Measurements from ENCODE around the gene CHAC1.
"Not testable (repeated sequence)": the region's sequence is repeated elsewhere in the genome, so short reads cannot be mapped to it uniquely, and the experiment has no call there.

The CHAC1 gene

GRCh38 chr15:40957041-40957555 is 3.8 kb downstream of the CHAC1 start:
- DNase-seq (ENCODE audit: low read depth in 2 of 2), result no peak

- DNase-seq (ENCODE audit: low read depth in 2 of 2), result no peak
Measured at GRCh38 chr15:40957581-40958051, 4.3 kb downstream of the CHAC1 start.

GRCh38 chr15:40958146-40958545 is 4.9 kb downstream of the CHAC1 start:
- DNase-seq (ENCODE audit: low read depth in 2 of 2), result no peak

DNA sequence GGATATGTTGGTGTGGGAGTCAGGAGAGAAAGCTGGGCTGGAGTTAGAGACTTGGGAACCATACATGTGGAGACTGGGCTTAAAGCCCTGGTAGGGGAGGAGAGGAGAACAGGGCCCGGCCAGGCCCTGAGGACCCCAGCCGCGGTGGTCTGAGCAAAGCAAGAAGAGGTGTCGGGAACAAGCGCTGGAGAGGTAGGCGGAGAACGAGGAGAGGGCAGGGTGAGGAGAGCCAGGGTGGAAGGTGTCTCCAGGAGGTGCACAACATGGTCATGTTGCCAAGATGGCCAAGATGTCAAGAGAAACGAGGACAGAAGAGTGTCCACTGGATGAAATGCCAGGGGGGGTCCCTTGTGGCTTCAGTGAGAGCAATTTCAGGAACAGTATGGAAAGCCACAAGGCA is 5.5 kb downstream of the CHAC1 start:
- no peak for DNase-seq (ENCODE audit: low read depth in 2 of 2)

DNA sequence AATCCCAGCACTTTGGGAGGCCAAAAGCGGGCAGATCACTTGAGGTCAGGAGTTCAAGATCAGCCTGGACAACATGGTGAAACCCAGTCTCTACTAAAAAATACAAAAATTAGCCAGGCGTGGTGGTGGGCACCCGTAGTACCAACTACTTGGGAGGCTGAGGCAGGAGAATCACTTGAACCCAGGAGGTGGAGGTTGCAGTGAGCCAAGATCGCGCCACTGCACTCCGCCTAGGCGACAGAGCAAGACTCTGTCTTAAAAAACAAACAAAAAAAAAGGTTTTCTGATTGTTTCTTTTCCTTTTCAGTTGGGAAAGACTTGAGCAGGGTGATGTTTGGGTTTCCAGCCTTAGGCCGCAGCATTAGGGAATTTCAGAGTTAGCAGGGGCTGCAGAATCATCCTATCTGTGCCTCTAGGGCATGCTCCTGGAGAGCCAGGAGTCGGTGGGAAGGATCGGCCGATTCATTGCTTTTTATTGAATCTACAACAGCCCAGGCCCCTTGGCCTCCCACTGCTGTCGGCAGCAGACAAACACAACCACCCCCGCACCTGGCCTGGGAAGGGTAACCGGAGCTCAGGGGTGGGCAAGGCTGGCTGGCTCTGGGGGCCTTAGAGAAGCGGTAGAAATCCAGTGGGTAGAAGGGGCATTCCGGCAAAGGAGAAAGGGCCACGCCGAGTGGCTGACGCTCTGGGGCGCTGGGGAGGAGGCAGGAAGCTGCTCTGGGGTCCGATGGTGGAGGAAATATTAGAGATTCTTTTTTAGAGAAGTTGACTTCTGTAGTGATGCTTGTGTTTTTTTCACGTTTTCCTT is 6.3 kb downstream of the CHAC1 start:
- no peak for DNase-seq (ENCODE audit: low read depth in 2 of 2)

DNA sequence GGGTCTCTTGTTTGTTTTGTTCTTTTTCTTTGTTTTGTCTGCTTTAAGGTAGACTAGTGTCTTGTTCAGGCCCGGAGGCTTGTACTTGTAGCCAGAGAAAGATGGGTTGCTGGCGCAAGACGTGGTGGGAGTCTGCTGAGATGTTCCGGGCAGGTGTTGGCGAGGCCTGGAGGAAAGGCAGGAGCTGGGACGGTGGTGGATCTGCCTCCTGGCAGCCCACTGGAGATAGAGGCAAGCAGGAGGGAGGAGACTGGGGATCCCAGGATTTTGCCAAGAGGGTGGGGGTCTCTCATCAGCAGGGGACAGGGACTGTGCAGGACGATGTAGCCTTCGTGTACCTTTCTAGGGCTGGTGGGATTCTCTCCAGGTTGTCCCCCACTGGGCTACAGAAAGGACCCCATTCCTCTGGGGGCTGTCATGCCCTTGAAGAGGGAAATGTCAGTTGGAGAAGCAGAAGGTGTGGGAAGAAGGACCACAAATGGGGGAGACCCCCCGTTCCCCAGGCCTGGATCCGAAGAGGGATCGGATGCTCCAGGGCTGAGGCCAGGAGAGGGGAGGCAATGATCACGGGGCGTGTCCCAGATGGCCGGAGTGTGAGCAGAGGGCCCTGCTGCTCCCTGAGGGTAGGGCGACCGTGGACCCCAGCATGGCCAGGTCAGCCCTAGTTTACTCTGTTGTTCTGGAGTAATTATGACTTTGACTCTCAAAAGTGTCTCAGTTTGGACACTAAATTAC is 7.0 kb downstream of the CHAC1 start:
- no peak for DNase-seq (ENCODE audit: low read depth in 2 of 2)

DNA sequence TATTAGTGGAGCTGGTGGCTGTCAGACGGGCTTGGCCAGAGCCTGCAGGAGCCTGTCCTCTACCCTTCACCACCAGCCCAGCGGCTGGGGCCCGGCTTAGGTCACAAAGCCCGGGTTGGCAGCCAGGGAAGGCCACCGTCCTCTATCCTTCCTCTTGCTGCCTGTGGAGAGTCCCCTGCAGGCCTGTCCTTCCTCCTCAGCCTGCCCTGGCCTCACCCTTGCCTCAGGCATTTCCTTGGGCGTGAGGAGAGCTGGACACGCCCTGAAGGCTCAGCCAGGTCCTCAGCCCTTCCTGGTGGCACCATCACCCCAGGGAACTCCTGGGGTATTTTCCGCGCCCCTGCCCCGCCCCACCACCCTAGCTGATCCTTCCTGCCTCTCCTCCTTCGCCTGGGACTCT is 7.7 kb downstream of the CHAC1 start:
- DNase-seq (ENCODE audit: low read depth in 2 of 2), result no peak

DNA sequence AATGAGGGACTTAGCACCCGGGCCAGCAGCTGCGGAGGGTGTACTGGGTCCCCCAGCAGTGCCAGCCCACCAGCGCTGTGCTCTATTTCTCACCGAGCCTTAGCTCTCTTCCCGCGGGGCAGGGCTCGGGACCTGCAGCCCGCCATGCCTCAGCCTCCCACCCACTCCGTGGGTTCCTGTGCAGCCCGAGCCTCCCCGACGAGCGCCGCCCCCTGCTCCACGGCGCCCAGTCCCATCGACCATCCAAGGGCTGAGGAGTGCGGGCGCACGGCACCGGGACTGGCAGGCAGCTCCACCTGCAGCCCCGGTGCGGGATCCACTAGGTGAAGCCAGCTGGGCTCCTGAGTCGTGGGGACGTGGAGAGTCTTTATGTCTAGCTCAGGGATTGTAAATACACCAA is 8.5 kb downstream of the CHAC1 start:
- DNase-seq (ENCODE audit: low read depth in 2 of 2), result not testable (repeated sequence)

- DNase-seq (ENCODE audit: low read depth in 2 of 2), result not testable (repeated sequence)
Measured at GRCh38 chr15:40962317-40962716, 9.0 kb downstream of the CHAC1 start.

DNA sequence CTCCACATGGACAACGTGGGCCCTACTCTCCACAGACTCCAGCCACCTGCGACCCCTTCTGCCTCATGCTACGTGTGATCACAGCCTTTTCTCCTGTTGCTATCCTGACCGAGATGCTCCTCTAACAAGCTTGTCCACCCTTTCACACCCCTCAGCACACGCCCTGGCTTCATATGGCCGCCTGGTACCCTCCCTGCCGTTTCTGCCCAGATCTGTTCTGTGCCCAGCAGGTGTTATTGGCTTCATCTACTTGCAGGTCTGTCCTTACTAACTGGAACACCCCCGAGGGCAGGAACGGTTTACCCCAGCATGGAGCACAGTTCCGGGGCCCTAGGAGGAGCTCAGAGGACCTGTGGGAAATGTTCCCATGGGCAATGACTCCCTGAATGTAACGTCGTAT is 9.9 kb downstream of the CHAC1 start:
- DNase-seq (ENCODE audit: low read depth in 2 of 2), result no peak

DNA sequence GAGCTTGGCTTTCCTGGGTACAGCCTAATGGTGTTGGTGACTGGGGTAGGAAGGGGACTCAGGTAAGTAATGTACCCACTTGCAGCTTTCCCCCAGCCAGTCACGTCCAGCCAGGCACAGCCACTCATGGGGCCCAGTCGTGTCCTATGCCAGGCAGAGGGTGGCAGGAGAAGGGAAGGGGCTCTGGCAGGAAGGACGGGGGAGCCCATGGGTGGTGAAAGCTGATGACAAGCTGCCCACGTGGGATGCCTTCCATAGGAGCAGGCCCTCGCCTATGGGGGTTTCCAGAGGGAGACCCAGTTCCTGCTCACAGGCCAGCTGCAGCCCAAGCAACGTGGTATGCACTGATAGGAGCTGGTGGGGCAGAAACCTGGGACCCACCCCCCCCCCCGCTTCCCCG is 10.7 kb downstream of the CHAC1 start:
- DNase-seq (ENCODE audit: low read depth in 2 of 2), result no peak

DNA sequence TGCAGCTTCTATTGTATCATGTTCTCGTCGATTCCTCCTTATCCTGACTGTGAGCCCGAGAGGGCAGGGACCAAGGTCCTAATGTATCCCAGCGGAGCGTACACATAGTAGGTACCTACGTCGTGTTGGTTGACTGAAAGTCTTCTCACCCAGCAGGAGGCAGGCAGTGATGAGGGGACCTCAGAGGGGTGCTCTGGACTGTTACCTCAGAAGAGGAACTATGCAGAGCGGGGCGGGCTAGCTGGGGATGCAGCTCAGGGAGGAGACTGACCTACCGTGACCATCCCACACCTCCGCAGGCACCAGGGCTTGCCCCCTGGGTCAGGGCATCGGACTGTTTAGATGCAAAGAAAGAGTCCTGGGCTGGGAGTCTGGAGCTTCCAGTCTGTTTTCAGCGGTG is 11.4 kb downstream of the CHAC1 start:
- no peak for DNase-seq (ENCODE audit: low read depth in 2 of 2)

GRCh38 chr15:40968290-40969085 is 15.2 kb downstream of the CHAC1 start:
- DNase-seq (ENCODE audit: low read depth in 2 of 2), result no peak

DNA sequence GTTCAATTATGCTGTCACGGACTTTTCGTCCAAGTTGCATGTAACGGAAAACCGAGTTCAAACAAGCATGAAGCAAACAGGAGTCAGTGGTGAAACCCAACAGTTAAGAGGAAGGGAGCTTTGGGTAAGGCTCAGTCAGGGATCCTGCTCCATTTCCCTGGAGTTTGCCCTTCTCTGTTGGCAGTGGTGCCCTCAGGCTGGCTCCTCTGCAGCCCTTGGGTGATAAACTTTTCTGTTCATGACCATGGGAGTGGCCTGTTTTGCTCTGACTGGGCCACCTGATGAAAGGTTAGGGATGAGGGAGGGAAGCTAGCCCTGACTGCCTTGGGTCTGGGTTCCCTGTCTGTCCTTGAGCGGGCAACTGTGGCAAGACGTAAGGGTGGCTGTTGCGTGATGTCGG is 16.1 kb downstream of the CHAC1 start:
- DNase-seq (ENCODE audit: low read depth in 2 of 2), result no peak

DNA sequence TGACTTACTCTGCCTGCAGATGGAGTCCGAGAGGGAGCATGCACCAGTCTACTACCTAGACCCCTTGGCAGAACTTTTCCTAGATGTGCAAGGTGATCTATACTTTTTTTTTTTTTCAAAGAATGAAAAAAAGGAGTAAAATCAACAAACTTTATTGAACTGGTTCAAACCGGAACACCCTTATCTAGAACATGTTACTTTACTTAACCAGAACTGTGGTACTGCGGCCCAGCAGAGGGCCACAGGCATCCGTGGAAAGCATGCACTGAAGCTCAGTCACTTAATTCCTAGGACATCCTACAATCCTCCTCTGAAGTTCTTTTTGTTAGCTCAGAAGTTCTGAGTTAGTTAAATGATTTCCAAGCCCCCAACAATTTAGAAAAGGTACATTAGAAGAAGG is 21.6 kb downstream of the CHAC1 start:
- DNase-seq (ENCODE audit: low read depth in 2 of 2), result no peak

DNA sequence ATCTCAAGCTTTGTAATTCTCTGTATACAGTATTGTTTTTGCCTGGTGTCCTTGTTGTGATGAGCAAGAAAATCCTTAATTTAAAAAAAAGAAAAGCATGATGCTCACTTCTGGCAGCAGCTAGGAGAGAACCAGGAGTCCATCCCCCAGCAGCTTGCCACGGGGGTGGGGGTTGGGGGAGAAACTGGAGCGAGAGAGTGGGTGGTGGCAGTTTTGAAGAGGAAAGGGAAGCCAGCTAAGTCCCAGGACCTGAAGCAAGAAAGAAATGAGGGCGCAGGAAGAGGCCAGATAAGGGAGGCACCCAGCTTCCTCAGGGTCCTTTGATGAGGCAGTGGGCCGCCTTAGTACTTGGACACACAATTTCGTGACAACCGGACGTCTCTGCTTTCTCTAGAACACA is 23.5 kb downstream of the CHAC1 start:
- DNase-seq (ENCODE audit: low read depth in 2 of 2), result no peak

DNA sequence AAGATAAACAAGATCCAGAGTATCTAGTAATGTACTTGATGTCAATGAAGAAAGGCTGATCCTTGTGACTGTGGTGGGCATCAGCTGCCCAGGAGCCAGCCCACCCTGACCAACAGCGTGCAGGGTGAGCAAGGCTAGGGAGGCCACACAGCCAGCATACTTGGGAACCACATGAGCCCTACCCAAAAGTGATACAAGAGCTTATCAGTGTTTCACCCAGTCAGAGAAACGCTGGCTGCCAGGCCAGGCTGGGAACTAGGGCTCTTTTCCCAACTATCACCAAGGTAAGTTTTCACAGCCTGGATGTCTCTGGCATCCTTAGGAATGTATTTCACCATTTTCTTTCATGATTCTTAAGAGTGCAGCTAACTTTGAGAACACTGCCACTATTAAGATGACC is 24.9 kb downstream of the CHAC1 start:
- DNase-seq (ENCODE audit: low read depth in 2 of 2), result no peak

DNA sequence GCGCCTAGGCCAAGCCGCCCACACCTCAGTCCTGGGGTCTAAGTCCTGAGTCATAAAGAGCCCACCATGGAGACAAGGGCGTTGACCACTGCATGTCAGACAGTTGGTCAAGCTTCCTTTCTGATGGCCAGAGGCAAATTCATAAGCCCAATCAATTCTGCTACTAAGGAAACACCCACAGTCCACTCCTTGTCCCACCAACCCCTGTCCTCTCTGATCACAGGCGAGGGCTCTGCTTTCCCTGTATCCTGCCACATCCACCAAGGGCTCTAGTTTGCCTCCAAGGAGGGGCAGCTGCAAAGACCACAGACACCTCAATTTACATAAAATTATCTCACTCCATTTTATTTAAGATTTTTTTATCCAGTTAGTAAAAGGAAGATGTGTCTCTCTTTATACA is 25.3 kb downstream of the CHAC1 start:
- no peak for DNase-seq (ENCODE audit: low read depth in 2 of 2)

- no peak for DNase-seq (ENCODE audit: low read depth in 2 of 2)
Measured at GRCh38 chr15:40981186-40981585, 27.9 kb downstream of the CHAC1 start.

DNA sequence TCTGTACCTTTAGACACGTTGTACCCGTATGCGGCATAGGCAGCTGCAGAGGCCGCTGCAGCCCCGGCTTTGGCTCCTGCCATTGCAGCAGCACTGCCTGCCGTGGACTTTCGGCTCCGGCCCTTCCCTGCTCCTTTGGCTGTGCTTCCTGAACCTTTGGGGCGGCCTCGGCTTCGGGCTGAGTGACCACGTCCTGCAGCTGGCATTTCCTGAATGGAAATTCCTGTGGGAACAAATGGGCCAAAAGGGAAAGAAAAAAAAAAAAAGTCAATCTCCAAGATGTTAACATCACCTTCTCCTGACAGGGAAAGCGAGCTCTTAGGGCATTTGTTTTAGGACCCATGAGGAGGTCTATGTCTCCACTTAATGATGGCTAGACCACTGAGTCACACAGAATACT is 29.6 kb downstream of the CHAC1 start:
- no peak for DNase-seq (ENCODE audit: low read depth in 2 of 2)

DNA sequence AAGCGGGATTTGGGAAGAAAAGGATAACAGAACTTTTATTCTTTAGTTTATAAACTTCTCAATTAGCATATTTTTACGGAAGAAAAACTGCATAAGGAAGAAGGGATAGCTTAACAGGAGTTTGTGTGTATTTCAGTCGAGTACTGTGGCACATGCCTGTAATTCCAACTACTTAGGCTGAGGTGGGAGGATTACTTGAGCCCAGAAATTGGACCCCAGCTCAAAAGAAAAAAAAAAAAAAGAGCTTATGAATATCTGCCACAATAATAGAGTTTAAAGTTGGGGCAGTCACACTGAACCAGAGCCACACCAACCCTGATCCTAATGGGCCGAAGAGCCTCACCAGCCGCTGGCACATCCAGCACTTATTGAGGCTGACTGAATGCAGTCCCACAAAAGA is 31.1 kb downstream of the CHAC1 start:
- DNase-seq (ENCODE audit: low read depth in 2 of 2), result no peak

GRCh38 chr15:40984964-40985363 is 31.7 kb downstream of the CHAC1 start:
- no peak for DNase-seq (ENCODE audit: low read depth in 2 of 2)
